ENCODE data around the gene CDKN2D. TPM values are rescaled to one million over a fixed set of nuclear protein-coding genes. Genes with fewer than 3 reads are reported as not detected.

CDKN2D gene
- 3.5 and 4.2 TPM in 2 replicates for total RNA-seq (2014; rRNA removed; shearing (Covaris generic))
- 7.9 and 8.7 TPM in 2 replicates for polyA plus RNA-seq (2014; cell fraction: nucleus; rRNA removed)

DNA sequence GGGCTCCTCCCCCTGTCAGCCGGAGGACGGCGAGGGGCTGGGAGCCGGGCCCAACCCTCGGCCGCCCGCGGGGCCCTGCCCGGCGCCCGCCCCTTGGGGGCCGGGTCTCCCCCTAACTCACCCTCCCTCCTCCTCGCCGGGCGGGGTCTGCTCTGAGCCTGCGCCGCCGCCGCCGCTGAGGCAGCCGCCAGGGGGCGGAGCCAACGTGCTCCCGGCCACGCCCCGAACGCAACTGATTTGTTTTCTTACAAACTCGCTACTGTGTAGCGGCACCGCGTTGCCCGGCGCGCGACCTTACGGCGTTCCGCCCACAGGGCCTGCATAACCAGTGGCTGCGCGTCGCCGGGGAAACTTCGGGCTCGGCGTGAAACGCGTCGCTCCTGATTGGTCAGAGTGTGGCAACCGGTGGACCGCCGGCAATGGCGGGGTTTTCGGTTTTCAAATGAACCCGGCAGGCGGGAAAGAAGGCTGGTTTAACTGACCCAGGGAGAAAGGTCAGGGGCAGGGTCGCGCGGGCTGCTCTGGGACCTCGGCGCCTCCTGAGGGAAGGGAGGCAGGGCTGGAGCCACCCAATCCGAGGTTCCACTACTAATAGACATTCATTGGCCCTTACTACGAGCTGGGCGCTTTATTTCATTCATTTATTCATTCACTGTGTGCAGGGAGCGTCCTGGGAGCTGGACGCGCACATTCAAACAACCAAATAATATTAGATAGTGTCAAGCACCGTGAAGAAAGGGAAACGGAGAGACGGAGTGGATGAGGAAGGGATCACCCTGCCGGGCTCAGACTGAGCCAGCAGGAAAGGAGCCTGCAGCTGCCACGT, at the start of gene CDKN2D:
TSS of gene CDKN2D (minus strand) at position 154 of the 826 bp plus-strand sequence. CDS start 326 bp downstream, outside the sequence.
- peak; percentile 96 for DNase-seq (ENCODE audit: extremely low read depth, low read depth)

DNA sequence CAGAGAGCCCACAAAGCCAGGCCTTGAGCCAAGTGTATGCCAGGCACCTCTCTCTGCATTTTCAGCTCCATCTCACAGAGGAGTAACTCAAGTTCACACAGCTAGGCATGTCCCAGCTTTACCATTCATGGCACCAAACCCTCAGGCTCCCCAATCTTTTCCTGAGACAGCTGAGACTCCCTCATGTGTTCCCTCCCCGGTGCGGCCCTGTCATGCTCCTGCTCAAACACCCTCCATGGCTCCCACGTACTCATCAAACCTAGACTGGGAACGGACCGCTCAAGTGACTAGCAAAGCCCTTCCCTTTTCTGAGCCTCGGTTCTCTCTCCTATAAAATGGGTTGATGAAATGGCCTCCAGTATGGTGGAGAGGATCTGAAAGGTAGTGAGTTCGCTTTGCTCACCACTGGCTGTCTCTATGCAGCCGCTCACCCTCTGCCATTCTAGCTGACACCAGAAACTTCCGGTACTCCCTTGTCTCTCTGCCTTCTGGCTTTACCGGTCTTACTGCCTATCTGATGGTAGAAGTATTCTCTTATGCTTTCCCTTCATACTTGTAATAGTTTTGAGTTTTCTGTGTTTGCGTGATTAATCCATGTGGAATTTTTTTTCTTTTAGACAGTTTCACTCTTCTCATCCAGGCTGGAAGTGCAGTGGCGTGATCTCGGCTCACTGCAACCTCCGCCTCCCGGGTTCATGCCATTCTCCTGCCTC, 48.8 kb upstream of the CDKN2D start:
- DNase-seq (ENCODE audit: extremely low read depth, low read depth), result no peak

DNA sequence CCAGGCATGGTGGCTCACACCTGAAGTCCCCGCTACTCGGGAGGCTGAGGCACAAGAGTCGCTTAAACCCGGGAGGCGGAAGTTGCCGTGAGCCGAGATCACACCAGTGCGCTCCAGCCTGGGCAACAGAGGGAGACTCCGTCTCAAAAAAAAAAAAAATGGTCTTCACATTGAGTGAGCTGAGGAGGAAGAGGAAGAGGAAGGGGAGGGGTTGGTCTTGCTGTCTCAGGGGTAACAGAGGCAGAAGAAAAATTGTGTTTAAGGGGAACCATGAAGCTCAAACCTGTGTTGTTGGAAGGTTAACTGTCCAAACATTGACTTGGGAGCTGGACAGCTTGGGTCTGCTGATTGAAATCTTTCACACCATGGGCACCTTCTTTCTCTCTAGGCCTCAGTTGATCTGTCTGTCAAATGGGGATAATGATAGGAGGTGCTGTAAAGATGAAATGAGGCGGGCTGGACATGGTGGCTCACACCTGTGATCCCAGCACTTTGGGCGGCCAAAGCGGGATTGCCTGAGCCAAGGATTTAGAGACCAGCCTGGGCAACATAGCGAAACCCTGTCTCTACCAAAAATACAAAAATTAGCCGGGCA, 46.7 kb upstream of the CDKN2D start:
- no peak for DNase-seq (ENCODE audit: extremely low read depth, low read depth)

DNA sequence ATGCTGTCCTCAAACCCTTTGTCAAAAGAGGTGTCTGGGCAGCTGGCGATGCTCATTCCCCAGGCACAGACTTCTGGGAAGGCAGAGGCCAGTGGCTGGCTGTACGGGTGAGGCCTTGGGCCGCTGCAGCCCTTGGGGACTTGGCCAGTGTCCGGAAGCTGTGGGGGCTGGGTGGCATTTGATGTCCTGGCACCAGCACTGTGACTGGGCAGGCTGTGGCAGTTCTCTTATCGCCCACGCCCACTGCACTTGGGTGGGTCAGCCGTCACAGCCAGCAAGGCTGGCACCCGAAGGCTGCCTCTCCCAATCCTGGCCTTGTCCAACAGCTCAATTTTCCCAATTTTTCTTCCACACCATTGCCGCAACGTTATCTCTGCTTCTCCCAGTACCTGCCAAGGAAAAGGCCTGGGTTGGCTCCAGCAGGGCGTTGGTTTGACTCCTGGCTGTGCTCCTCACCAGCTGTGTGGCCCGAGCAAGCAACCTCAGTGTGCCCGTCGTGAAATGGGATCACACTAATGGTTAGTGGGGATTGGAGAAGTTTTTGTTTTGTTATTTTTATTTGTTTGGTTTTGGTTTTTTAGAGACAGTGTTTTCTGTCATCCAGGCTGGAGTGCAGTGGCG, 43.8 kb upstream of the CDKN2D start:
- no peak for DNase-seq (ENCODE audit: extremely low read depth, low read depth)

DNA sequence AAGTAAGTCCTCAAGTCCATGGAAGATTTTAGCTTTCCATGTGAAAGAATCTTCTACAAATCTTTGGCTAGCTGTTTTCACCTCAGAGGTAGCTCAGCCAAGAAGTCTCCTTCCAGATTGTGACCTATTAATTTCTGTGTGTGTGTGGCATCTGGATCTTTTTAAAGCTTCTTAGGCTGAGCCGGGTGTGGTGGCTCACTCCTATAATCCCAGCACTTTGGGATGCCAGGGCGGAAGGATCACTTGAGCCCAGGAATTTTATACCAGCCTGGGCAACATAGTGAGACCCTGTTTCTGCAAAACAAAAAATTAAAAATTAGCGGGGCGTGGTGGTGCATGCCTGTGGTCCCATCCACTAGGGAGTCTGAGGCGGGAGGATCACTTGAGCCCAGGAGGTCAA, 43.1 kb upstream of the CDKN2D start:
- DNase-seq (ENCODE audit: extremely low read depth, low read depth), result no peak

DNA sequence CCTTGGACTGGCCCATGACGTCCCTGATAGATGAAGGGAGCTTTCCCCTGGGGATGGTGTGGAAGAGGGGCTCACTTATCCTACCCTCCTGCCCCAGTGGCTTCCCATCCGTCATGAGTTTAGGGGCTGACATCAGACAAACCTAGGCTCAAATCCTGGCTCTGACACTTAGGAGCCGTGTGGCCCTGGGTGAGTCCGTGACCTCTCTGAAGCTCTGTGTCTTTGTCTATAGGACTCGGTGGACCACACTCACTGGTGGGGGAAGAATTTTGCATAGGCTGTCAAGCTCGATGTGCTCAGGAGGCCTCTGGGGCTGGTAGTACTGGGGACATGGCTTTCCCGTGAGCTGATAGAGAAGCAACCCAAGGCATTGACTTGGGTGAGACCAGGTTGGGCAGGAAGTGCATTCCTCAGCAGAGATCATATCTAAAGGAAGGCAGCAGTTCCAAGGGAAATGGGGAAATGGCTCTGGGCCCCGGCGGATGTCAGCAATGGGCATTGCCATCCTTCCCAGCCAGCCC, 35.7 kb upstream of the CDKN2D start:
- no peak for DNase-seq (ENCODE audit: extremely low read depth, low read depth)

DNA sequence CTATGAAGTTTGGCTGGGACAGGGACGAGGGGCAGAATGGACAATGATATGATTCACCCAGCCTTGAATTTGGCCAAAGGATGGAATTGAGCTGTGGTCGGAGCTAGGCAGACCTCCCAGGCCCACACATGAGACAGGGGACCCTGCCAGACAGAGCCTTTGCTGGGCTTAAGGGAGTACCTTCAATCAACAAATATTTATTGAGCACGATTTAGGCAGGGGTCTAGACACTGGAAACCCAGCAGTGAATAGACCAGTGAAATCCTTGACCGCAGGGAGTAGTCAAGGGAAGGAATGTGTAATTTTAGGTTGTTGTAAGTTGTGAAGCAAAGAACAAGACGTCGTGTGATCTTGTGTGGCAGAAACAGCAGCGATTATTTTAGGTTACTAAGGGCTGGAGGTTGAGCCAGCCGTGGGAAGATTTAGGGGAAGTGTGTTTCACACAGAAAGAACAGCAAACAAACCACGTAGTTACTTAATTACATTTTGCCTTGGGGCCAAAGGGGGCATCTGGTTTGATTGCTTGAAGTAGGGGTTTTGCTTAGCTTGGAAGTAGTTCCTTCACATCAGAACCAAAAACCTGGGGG, 35.2 kb upstream of the CDKN2D start:
- no peak for DNase-seq (ENCODE audit: extremely low read depth, low read depth)

DNA sequence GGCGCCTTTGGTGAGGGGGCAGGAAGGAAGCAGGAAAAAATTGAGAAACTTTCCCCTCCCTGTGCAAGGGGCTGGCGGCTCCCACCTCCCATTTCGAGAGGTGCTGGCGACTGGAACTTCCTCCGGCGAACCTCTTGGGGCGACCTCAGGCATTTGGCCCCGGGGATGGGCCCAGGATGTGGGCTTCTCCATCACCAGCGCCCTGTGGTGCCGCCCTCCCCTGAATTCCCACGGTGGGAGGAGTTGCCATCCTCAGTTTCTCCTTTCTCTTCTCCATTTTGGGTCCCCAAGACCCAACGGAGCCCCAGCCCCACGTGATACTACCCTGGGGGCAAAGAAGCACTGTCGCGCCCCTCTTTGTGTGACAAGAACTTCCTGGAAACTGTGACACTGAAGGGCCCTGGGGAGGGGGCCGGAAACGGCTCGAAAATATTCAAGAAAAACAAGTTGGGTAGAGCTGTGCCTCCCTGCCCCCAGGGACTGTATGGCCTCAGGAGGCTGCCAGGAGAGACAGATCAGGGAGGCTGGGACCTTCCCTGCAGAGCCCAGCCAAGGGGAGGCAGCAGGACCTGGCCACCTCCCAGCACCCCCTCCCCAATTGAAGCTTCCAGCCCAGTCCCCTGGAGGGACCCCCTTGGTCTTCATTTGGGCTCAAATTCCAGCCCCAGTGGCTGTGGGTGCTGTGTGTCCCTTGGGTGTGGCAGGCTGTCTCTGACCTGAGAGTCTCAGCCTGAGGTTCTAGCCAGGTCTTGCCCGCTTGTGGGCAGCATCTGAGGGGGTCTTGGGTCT, 34.5 kb upstream of the CDKN2D start:
- DNase-seq (ENCODE audit: extremely low read depth, low read depth), result no peak

DNA sequence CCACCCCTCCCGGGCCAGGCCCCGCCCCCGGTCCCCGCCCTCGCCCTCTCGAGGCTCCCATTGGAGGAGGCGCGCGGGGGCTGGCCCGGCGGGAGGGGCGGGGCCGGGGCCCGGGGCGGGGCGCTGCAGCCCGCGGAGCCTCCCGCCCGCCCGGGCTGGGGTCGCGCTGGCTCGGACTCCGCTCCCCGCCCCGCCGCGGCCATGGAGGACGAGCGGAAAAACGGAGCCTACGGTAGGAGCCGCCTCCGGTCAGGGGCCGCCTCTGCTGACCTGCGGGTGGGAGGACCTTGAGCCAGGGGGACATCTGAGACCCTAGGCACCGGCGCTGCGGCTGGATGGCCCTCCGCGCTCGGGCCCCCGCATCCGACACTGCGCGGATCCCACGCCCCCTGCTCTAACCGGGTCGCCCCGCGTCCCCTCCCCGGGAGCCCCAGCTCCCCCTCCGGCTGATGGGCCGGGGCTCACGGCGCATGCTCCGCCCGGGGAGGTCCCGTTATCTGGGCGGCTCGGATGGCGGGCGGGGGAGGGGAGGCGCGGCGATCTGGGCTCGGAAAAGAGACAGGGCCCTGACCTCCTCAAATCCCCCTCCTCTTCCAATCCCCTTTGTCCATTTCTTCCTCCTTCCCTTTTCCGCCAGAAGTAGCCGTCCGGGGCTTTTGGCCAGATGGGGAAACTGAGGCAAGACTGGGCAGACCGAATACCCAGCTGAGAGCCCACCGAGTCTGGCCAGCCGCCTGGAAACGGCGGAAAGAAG, 33.7 kb upstream of the CDKN2D start:
- DNase-seq (ENCODE audit: extremely low read depth, low read depth), result peak; percentile 50

DNA sequence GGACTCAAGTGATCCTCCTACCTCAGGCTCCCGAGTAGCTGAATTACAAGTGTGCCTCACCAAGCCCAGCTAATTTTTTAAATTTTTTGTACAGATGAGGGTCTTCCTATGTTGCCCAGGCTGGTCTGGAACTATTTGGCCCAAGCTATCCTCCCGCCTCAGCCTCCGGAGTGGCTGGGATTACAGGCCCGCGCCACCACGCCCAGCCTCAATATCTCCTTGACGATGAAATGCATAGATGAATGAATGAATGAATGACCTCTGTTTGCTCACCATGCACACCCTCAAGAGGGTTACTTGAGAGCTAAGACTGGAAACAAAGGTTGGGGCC, 33.2 kb upstream of the CDKN2D start:
- no peak for DNase-seq (ENCODE audit: extremely low read depth, low read depth)

DNA sequence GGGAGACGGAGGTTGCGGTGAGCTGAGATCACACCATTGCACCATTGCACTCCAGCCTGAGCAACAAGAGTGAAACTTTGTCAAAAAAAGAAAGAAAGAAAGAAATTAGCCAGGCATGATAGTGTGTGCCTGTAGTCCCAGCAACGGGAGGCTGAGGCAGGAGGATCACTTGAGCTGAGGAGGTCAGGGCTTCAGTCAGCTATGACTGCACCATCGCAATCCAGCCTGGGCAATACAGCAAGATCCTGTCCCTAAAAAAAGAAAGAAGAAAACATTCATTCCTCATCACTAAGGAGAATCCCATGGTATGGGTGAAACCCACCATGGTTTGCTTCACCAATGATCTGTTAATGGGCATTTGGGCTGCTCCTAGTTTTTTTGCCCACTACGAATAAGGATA, 31.4 kb upstream of the CDKN2D start:
- DNase-seq (ENCODE audit: extremely low read depth, low read depth), result no peak

DNA sequence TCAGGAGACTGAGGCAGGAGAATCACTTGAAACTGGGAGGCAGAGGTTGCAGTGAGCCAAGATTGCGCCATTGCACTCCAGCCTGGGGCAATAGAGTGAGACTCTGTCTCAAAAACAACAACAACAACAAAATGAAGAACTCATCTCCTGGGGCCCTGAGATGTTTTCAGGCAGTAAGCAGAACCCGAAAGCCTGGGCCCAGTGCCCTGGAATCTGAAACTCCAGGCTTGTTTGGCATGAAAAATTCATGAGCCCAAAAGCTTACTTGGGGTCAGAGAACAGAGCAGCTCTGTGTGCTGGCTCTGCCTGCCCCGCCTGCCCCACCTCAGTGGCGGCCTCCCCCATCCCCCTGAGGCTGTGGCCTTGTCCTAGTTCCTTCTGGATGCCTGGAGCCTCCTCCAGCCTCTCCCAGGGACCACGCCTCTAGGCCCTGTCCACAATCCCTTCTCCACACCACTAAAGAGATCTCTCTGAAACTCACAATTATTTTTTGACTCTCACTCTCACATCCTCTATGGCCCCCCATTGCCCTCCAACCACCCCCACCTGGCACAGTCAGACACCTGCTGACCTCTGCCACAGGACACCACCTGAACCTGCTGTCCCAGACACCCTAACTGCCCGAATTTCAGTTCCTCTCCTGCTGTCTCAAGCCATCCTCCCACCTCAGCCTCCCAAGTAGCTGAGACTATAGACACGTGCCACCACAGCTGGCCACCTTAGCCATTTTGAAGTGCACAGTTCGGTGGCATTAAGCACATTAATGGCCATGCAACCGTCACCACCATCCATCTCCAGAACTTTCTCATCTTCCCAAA, 25.2 kb upstream of the CDKN2D start:
- DNase-seq (ENCODE audit: extremely low read depth, low read depth), result no peak

DNA sequence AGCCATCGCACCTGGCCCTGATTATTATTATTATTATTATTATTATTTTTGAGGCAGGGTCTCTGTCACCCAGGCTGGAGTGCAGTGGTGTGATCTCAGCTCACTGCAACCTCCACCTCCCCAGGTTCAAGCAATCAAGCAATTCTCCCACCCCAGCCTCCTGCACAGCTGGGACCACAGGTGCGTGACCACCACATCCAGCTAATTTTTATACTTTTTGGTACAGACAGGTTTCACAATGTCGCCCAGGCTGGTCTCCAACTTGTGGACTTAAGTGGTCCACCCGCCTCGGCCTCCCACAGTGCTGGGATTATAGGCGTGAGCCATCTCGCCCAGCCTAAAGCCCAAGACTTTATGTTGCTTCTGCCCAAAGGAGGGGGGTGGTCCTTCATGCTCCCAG, 24.4 kb upstream of the CDKN2D start:
- DNase-seq (ENCODE audit: extremely low read depth, low read depth), result no peak

DNA sequence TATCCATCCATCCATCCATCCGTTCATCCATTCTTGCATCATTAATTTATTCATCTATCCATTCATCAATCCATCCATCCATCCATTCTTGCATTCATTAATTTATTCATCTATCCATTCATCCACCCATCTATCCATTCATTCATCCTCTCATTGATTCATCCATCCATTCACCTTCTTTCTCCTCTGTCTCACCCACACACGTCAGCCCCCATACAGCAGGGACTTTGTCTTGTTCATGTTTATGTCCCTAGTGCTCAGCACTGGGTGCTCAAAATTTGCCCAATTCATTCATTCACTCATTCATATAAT, 19.0 kb upstream of the CDKN2D start:
- no peak for DNase-seq (ENCODE audit: extremely low read depth, low read depth)

DNA sequence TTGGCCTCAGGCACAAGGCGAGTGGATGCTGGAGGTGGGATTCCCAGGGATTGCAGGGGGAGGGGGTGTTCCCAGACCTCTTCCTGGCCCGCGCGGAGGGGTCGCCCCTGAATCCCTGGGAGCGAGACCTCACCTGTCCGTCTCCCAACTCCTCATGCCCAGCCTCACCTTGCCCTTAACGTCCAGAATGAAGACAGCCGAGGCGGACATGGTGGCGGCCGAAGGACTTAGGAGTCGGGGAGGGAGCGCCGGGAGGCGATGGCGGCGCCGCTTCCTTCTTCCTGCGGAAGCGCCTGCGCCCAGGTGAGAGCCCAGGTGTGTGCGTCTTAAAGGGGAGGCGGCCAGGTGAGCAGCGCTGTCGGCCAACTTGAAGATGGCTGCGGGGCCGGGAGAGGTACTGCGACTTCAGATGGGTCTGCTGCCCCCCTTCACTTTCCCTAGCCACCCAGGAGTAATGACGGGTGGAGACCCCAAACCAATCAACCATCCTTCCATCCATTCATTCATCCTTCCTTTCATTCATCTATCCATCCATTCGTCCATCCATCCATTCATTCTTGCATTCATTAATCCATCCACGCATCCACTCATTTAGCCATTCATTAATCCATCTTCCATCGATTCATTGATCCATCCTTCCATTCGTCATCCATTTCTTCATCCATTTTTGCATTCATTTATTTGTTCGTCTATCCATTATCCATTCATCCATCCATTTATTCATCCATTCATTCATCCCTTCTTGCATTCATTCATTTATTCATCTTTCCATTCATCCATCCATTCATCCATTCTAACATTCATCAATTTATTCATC, 18.5 kb upstream of the CDKN2D start, which contains the start of gene AP1M2:
TSS of gene AP1M2 (minus strand) at position 291 of the 817 bp plus-strand sequence. CDS start at position 210, 81 bp downstream.
- DNase-seq (ENCODE audit: extremely low read depth, low read depth), result no peak

DNA sequence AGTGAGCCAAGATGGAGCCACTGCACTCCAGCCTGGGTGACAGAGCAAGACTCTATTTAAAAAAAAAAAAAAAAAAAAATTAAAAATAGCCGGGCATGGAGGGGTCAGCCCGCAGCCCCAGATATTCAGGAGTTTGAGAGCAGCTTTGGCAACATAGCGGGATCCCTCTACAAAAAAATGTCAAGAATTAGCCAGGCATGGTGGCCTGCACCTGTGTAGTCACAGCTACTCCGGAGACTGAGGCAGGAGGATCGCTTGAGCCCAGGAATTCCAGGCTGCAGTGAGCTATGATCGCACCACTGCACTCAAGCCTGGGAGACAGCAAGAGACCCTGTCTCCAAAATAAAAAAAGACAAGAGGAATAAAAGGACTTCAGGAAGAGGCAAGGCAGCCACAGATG, 17.6 kb upstream of the CDKN2D start:
- DNase-seq (ENCODE audit: extremely low read depth, low read depth), result no peak

DNA sequence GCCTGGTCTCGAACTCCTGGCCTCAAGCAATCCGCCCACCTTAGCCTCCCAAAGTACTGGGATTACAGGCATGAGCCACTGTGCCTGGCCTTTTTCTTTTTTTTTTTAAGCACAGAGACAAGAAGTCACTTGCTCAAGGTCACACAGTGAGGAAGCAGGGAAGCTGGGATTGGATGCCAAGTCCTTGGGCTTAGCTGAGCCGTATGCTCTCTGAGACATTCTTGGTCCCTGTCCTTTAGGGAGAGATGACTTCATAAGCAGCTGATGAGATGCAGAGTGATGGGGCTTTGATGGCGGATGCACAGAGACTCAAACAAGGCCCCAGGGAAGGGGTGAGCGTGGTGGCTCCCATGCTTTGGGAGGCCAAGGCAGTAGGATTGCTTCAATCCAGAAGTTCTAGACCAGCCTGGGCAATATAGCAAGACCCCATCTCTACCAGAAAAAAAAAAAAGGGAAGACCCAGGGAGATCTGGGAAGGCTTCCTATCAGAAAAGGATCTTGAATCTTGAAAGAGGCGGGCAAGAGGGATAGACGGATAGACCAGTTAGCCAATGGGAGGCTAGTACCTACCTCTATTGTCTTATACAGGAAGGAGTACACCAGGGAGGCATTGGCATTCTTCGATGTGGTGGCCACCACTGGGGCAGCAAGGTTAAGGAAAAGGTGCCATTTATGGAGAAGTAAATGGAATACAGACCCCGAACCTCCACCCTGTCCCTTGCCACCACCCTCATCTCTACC, 14.4 kb upstream of the CDKN2D start:
- DNase-seq (ENCODE audit: extremely low read depth, low read depth), result no peak

Data from NCI-H460 (cell line).